C4-2B (cell line): Measurements from ENCODE around the gene GIT2.

Source experiments
- H3K27ac ChIP-seq: fragments of 450-650 bp; 2 replicates; pipeline ENCODE4 v1.5.1; 2017
- CTCF ChIP-seq: fragments of 450-650 bp; conservative IDR thresholded peaks from 2 replicates; pipeline ENCODE4 v1.5.1; 2017; ENCODE audit warnings: mild to moderate bottlenecking
- ZFX ChIP-seq: fragments of 450-650 bp; IDR thresholded peaks from 2 replicates; pipeline ENCODE4 v1.6.1; 2017

GIT2 gene

GRCh38 chr12:109944561-109945359 lies 51.4 kb downstream of the GIT2 start:
- H3K27ac ChIP-seq = no peak overlapping the region
- no peak for TF ChIP-seq CTCF
- TF ChIP-seq ZFX = no peak

GRCh38 chr12:109943811-109944210 lies 52.4 kb downstream of the GIT2 start:
- no peak overlapping the region for H3K27ac ChIP-seq
- no peak for TF ChIP-seq CTCF
- no peak for TF ChIP-seq ZFX

GRCh38 chr12:109940339-109940923 lies 55.7 kb downstream of the GIT2 start:
- peak overlapping the region; percentile 80 for H3K27ac ChIP-seq
- no peak for TF ChIP-seq ZFX

GRCh38 chr12:109939504-109939903 lies 56.7 kb downstream of the GIT2 start:
- TF ChIP-seq ZFX = no peak
- TF ChIP-seq CTCF = no peak
- peak overlapping the region; percentile 45 for H3K27ac ChIP-seq

GRCh38 chr12:109938947-109939346 lies 57.2 kb downstream of the GIT2 start:
- TF ChIP-seq ZFX = no peak
- no peak for TF ChIP-seq CTCF

GRCh38 chr12:109937371-109937770 lies 58.8 kb downstream of the GIT2 start:
- H3K27ac ChIP-seq = no peak overlapping the region
- TF ChIP-seq ZFX = no peak
- TF ChIP-seq CTCF = no peak

More at GRCh38 chr12:109938947-109939346, 57.2 kb downstream of the GIT2 start:
- H3K27ac ChIP-seq = no peak overlapping the region

- H3K27ac ChIP-seq = no peak overlapping the region
- TF ChIP-seq ZFX (no peak), CTCF (peak; percentile 56)
Measured at GRCh38 chr12:109934026-109934425, 62.1 kb downstream of the GIT2 start.
